ENCODE results near the gene CSNK1D. TPM values are rescaled to one million over a fixed set of nuclear protein-coding genes. Genes with fewer than 3 reads are reported as not detected.

Gene CSNK1D
- total and polyA plus RNA-seq, 2 experiments from 2014 or later, result 55.3 to 66.4 TPM

GRCh38 chr17:82269138-82269881, 4.2 kb downstream of the CSNK1D start:
- peak overlapping the region; percentile 29; the same call in 1 of the 3 replicates for H3K4me3 Mint-ChIP-seq
- H3K36me3 Mint-ChIP-seq (ENCODE audit: low read depth), result peaks cover 72% of the 10 kb centered on the region
- no peaks in the 10 kb centered on the region for H3F3A ChIP-seq (replicated peaks; ENCODE audit: low read depth)
- peaks cover 4% of the 10 kb centered on the region for H3K27me3 Mint-ChIP-seq (ENCODE audit: insufficient read depth, low read depth, poor library complexity)
- no peak overlapping the region for H2AFZ ChIP-seq
- peaks cover 77% of the 10 kb centered on the region for H4K20me1 ChIP-seq (replicated peaks; ENCODE audit: insufficient read depth)
- H3K9me2 ChIP-seq (ENCODE audit: insufficient read depth), result no peaks in the 10 kb centered on the region
- no peaks in the 10 kb centered on the region for H3K9me3 Mint-ChIP-seq
- H3K4me1 ChIP-seq (ENCODE audit: insufficient read depth), result peaks cover 9% of the 10 kb centered on the region
- peaks cover 83% of the 10 kb centered on the region for H3K79me2 ChIP-seq (replicated peaks; ENCODE audit: insufficient read depth)
- DNase-seq (ENCODE audit: low spot score) (no peak), ATAC-seq (no peak)
- H3K27ac ChIP-seq (ENCODE audit: low read depth), result no peak overlapping the region
- H3K27ac Mint-ChIP-seq, result no peak overlapping the region
- H3K4me1 Mint-ChIP-seq, result peaks cover 40% of the 10 kb centered on the region
- no peak overlapping the region for H3K4me3 ChIP-seq
- no peak overlapping the region for H3K4me2 ChIP-seq
- TF ChIP-seq JUNB (IDR thresholded peaks at IDR 0.05; ENCODE audit: unreplicated experiment) (no peak), EZH2 (IDR thresholded peaks at IDR 0.05; ENCODE audit: low read depth, unreplicated experiment) (no peak), ZNF462 (CRISPR knock-in tag; IDR thresholded peaks at IDR 0.05) (no peak), STAT1 (IDR thresholded peaks at IDR 0.05; ENCODE audit: unreplicated experiment) (no peak), NANOG (IDR thresholded peaks at IDR 0.05; ENCODE audit: borderline replicate concordance) (no peak), POLR2AphosphoS5 (IDR thresholded peaks at IDR 0.05; ENCODE audit: low read depth) (no peak), CREB1 (CRISPR knock-in tag; IDR thresholded peaks at IDR 0.05; ENCODE audit: low read depth) (no peak), EZH2phosphoT487 (IDR thresholded peaks at IDR 0.05; ENCODE audit: unreplicated experiment) (no peak), ZNF331 (CRISPR knock-in tag; IDR thresholded peaks at IDR 0.05; ENCODE audit: low read depth) (no peak), CTCF (conservative IDR thresholded peaks at IDR 0.05; ENCODE audit: low read depth in 2 of 2) (no peak), ETS1 (IDR thresholded peaks at IDR 0.05) (no peak)
- no peaks in the 10 kb centered on the region for H3K27me3 ChIP-seq (ENCODE audit: insufficient read depth)
- H3K36me3 ChIP-seq (ENCODE audit: insufficient read depth), result peaks cover 13% of the 10 kb centered on the region
